ENCODE data around the gene HIRA.

DNA sequence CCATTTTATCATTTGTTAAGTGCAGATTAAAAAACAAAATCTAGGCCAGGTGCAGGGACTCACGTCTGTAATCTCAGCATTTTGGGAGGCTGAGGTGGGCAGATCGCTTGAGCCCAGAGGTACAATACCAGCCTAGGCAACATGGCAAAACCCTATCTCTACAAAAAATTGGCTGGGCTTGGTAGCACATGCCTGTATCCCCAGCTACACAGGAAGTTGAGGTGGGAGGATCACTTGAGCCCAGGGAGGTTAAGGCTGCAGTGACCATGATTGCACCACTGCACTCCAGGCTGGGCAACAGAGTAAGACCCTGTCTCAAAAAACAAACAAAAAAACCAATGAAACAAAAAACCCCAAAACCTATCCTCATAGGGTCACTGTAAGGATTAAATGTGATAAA, 32.9 kb downstream of the HIRA start:
- TF ChIP-seq, protein P1, sequence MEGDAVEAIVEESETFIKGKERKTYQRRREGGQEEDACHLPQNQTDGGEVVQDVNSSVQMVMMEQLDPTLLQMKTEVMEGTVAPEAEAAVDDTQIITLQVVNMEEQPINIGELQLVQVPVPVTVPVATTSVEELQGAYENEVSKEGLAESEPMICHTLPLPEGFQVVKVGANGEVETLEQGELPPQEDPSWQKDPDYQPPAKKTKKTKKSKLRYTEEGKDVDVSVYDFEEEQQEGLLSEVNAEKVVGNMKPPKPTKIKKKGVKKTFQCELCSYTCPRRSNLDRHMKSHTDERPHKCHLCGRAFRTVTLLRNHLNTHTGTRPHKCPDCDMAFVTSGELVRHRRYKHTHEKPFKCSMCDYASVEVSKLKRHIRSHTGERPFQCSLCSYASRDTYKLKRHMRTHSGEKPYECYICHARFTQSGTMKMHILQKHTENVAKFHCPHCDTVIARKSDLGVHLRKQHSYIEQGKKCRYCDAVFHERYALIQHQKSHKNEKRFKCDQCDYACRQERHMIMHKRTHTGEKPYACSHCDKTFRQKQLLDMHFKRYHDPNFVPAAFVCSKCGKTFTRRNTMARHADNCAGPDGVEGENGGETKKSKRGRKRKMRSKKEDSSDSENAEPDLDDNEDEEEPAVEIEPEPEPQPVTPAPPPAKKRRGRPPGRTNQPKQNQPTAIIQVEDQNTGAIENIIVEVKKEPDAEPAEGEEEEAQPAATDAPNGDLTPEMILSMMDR (IDR thresholded peaks at IDR 0.05): no peak
- TF ChIP-seq POLR2A (IDR thresholded peaks at IDR 0.05): no peak
